Retina (tissue), 1 donor: ENCODE measurements around the gene C1QTNF8.

Source experiments
- DNase-seq: peaks from one replicate; pipeline ENCODE4 v3.0.0-alpha.2; 2016

The C1QTNF8 gene

GRCh38 chr16:1096169-1097082 lies at the start of gene C1QTNF8:
Gene C1QTNF8, minus strand, starts transcription at chr16:1096244. Its CDS starts 1,322 bp downstream, at chr16:1094922.
- DNase-seq, result no peak

GRCh38 chr16:1145383-1146100 lies 49.5 kb upstream of the C1QTNF8 start:
- DNase-seq, result peak; percentile 42

- DNase-seq, result peak; percentile 89
These were observed 48.7 kb upstream of the C1QTNF8 start for GRCh38 chr16:1144476-1145382.

GRCh38 chr16:1143761-1144450 lies 47.9 kb upstream of the C1QTNF8 start:
- DNase-seq, result peak; percentile 40

- DNase-seq, result no peak
These were observed 46.9 kb upstream of the C1QTNF8 start for GRCh38 chr16:1142911-1143310.

GRCh38 chr16:1141716-1142115 lies 45.7 kb upstream of the C1QTNF8 start:
- DNase-seq, result no peak

GRCh38 chr16:1141191-1141590 lies 45.1 kb upstream of the C1QTNF8 start:
- no peak for DNase-seq

- no peak for DNase-seq
These were observed 44.6 kb upstream of the C1QTNF8 start for GRCh38 chr16:1140582-1141162.

GRCh38 chr16:1137604-1138003 lies 41.6 kb upstream of the C1QTNF8 start:
- no peak for DNase-seq

- DNase-seq, result no peak
These were observed 39.4 kb upstream of the C1QTNF8 start for GRCh38 chr16:1135459-1135825.

- no peak for DNase-seq
These were observed 38.9 kb upstream of the C1QTNF8 start for GRCh38 chr16:1134776-1135458.

GRCh38 chr16:1133810-1134520 lies 37.9 kb upstream of the C1QTNF8 start:
- no peak for DNase-seq

- no peak for DNase-seq
These were observed 37.2 kb upstream of the C1QTNF8 start for GRCh38 chr16:1133271-1133670.

- DNase-seq, result no peak
These were observed 36.4 kb upstream of the C1QTNF8 start for GRCh38 chr16:1132431-1132830.

- DNase-seq, result no peak
These were observed 35.4 kb upstream of the C1QTNF8 start for GRCh38 chr16:1131378-1131994.

- no peak for DNase-seq
These were observed 34.3 kb upstream of the C1QTNF8 start for GRCh38 chr16:1130382-1130781.

GRCh38 chr16:1129106-1129960 lies 33.3 kb upstream of the C1QTNF8 start:
- no peak for DNase-seq

- no peak for DNase-seq
These were observed 32.1 kb upstream of the C1QTNF8 start for GRCh38 chr16:1127971-1128715.
